D721Med (cell line): ENCODE data around the gene ODC1.
"Not testable (repeated sequence)": the region's sequence is repeated elsewhere in the genome, so short reads cannot be mapped to it uniquely, and the experiment has no call there.

Source experiments
- DNase-seq: peaks from one replicate; pipeline ENCODE4 v3.0.0; 2011; ENCODE audit warnings: low spot score; ENCODE audit not compliant: insufficient read length
- FAIRE-seq: peaks from 2 replicates; lab custom pipeline; 2011; peaks lifted over from hg19 to GRCh38; lab: Jason Lieb, UNC
- CTCF ChIP-seq: IDR thresholded peaks from 2 replicates; pipeline ENCODE4 v1.5.1; 2012; ENCODE audit warnings: mild to moderate bottlenecking, control low read depth; ENCODE audit not compliant: insufficient read depth; ENCODE audit errors: missing control alignments

Gene ODC1

GRCh38 chr2:10493075-10493633 lies 45.0 kb upstream of the ODC1 start:
- TF ChIP-seq CTCF: no peak
- no peak for DNase-seq
- no peak for FAIRE-seq

GRCh38 chr2:10490806-10491291 lies 42.7 kb upstream of the ODC1 start:
- FAIRE-seq (no peak), DNase-seq (no peak)
- TF ChIP-seq CTCF: no peak

- DNase-seq (no peak), FAIRE-seq (no peak)
- TF ChIP-seq CTCF: no peak
Observed at GRCh38 chr2:10489842-10490555, 41.9 kb upstream of the ODC1 start.

- FAIRE-seq: not testable (repeated sequence)
Observed at GRCh38 chr2:10488142-10488541, 40.0 kb upstream of the ODC1 start.

GRCh38 chr2:10487741-10488104 lies 39.6 kb upstream of the ODC1 start:
- DNase-seq, FAIRE-seq: not testable (repeated sequence)

More at GRCh38 chr2:10488142-10488541, 40.0 kb upstream of the ODC1 start:
- DNase-seq: not testable (repeated sequence)

- TF ChIP-seq CTCF: no peak
- DNase-seq (no peak), FAIRE-seq (no peak)
Observed at GRCh38 chr2:10487081-10487740, 39.1 kb upstream of the ODC1 start.

GRCh38 chr2:10486601-10487079 lies 38.5 kb upstream of the ODC1 start:
- DNase-seq: no peak
- TF ChIP-seq CTCF: no peak
- FAIRE-seq: no peak

- FAIRE-seq: no peak
- TF ChIP-seq CTCF: no peak
- DNase-seq: no peak
Observed at GRCh38 chr2:10486091-10486490, 38.0 kb upstream of the ODC1 start.
